ENCODE data around the gene NDUFAB1. TPM values are rescaled to one million over a fixed set of nuclear protein-coding genes. Genes with fewer than 3 reads are reported as not detected.

The NDUFAB1 gene
- total RNA-seq, 2 experiments from 2014 or later: 157 to 162 TPM

- no peaks in the 10 kb centered on the region for H3K9me3 Mint-ChIP-seq
- no peaks in the 10 kb centered on the region for H3K4me1 Mint-ChIP-seq (ENCODE audit: low read depth)
- no peak overlapping the region for H3K4me3 Mint-ChIP-seq
- ATAC-seq (no peak), DNase-seq (no peak)
- H3K27ac Mint-ChIP-seq: no peak overlapping the region
- H3K27me3 Mint-ChIP-seq: no peaks in the 10 kb centered on the region
- H3K36me3 Mint-ChIP-seq (ENCODE audit: low read depth): peaks cover 23% of the 10 kb centered on the region
- ChIA-PET POLR2A (no interaction called here), CTCF (interaction anchor here (0.9 kb wide), 1 partner anchor 144 kb away, joined by 3 read pairs; no protein-coding TSS in a partner anchor)
- no peak for TF ChIP-seq CTCF (IDR thresholded peaks at IDR 0.05)
- intact Hi-C loops (cut with micrococcal nuclease): no loop called here
Observed at GRCh38 chr16:23579371-23579770, 16.7 kb downstream of the NDUFAB1 start.

DNA sequence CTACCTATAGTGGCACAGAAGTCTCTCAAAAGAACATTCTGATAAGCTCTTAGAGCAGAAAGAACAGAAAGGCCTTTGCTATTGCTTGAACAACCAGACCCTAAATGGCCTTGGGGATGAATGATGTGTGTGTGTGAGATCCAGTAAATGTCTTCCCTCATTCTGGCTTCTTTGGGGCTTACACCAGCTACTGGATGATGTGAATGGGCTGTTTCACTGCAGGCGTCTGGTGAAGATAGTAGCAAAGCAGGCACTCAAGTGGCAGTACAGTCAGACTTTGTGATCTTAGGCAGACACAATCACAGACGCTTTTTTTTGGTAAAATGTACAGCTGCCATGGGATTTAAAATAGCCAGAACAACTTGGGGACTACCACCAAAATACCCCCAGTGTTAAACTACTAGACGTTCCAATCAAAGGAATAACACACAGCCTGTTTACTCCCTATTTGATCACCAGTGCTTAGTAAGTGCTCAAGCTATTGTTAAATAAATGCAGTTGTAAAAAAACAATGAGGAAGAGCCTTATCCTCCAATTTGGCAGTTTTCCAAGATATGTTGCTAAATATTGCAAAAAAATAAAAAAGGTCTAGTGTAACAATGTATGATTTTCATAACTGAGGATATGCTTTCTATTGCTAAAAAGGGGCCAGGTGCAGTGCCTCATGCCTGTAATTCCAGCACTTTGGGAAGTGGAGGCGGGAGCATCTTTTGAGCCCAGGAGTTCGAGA is 17.9 kb downstream of the NDUFAB1 start:
- Mint-ChIP-seq H3K9me3 (no peaks in the 10 kb centered on the region), H3K27ac (no peak overlapping the region), H3K4me3 (no peak overlapping the region), H3K27me3 (no peaks in the 10 kb centered on the region), H3K4me1 (ENCODE audit: low read depth) (no peaks in the 10 kb centered on the region), H3K36me3 (ENCODE audit: low read depth) (peaks cover 23% of the 10 kb centered on the region)
- ChIA-PET CTCF (no interaction called here), POLR2A (interaction anchor here (0.9 kb wide), 1 partner anchor 17 kb away, joined by 3 read pairs; no protein-coding TSS in a partner anchor)
- TF ChIP-seq CTCF (IDR thresholded peaks at IDR 0.05): no peak
- no peak for DNase-seq
- intact Hi-C loops (cut with micrococcal nuclease): no loop called here
- ATAC-seq: no peak

GRCh38 chr16:23577493-23577892 is 18.6 kb downstream of the NDUFAB1 start:
- POLR2A ChIA-PET: interaction anchor here (0.9 kb wide), 1 partner anchor 16 kb away, joined by 3 read pairs; no protein-coding TSS in a partner anchor
- intact Hi-C loops (cut with micrococcal nuclease): no loop called here
- H3K36me3 Mint-ChIP-seq (ENCODE audit: low read depth): peaks cover 23% of the 10 kb centered on the region

GRCh38 chr16:23575834-23576233 is 20.3 kb downstream of the NDUFAB1 start:
- no peaks in the 10 kb centered on the region for H3K27me3 Mint-ChIP-seq
- ChIA-PET CTCF (interaction anchor here (1.0 to 1.5 kb wide), 2 partner anchors 18 to 21 kb away, joined by 3 to 4 read pairs; partner anchors contain the start of genes NDUFAB1 and UBFD1), POLR2A (interaction anchor here (1.1 kb wide), 1 partner anchor 10 kb away, joined by 3 read pairs; no protein-coding TSS in a partner anchor)
- H3K9me3 Mint-ChIP-seq: no peaks in the 10 kb centered on the region
- H3K36me3 Mint-ChIP-seq (ENCODE audit: low read depth): peaks cover 19% of the 10 kb centered on the region
- intact Hi-C loops (cut with micrococcal nuclease): no loop called here
- H3K27ac Mint-ChIP-seq: no peak overlapping the region
- ATAC-seq (no peak), DNase-seq (no peak)
- H3K4me3 Mint-ChIP-seq: no peak overlapping the region
- H3K4me1 Mint-ChIP-seq (ENCODE audit: low read depth): no peaks in the 10 kb centered on the region
- TF ChIP-seq CTCF (IDR thresholded peaks at IDR 0.05): no peak

More at GRCh38 chr16:23577493-23577892, 18.6 kb downstream of the NDUFAB1 start:
- TF ChIP-seq CTCF (IDR thresholded peaks at IDR 0.05): no peak
- Mint-ChIP-seq H3K4me3 (no peak overlapping the region), H3K9me3 (no peaks in the 10 kb centered on the region), H3K27me3 (no peaks in the 10 kb centered on the region), H3K4me1 (ENCODE audit: low read depth) (no peaks in the 10 kb centered on the region), H3K27ac (no peak overlapping the region)
- DNase-seq (no peak), ATAC-seq (no peak)
- CTCF ChIA-PET: no interaction called here

DNA sequence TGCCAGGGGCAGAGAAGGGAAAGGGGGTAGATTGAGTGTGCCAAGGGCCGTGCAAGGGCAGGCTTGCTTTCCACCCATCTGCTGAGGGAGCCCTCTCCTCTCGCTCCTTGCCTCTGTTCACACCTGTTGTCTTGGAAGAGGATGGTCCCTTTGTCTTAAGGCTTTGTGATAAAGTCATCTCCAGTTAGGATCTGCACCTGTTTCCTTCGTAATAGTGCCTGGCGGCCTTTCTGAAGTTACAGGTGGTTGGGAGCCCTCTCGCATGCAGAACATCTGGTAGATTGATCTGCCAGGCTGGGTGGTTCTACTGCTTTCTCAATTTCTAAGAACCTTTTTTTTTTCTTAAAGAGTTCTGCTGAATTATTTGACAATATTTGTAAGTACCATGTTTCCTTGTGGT is 22.3 kb downstream of the NDUFAB1 start:
- POLR2A ChIA-PET: interaction anchor here (1.2 kb wide), 1 partner anchor 19 kb away, joined by 3 read pairs; no protein-coding TSS in a partner anchor

More for the DNA sequence above, 22.3 kb downstream of the NDUFAB1 start:
- H3K9me3 Mint-ChIP-seq: no peaks in the 10 kb centered on the region
- H3K4me1 Mint-ChIP-seq (ENCODE audit: low read depth): no peaks in the 10 kb centered on the region
- peaks cover 15% of the 10 kb centered on the region for H3K36me3 Mint-ChIP-seq (ENCODE audit: low read depth)
- ATAC-seq: no peak
- TF ChIP-seq CTCF (IDR thresholded peaks at IDR 0.05): no peak
- CTCF ChIA-PET: no interaction called here
- intact Hi-C loops (cut with micrococcal nuclease): no loop called here
- H3K4me3 Mint-ChIP-seq: no peak overlapping the region
- no peak for DNase-seq
- H3K27me3 Mint-ChIP-seq: no peaks in the 10 kb centered on the region
- no peak overlapping the region for H3K27ac Mint-ChIP-seq
